ENCODE measurements around the gene UBB.

UBB gene

GRCh38 chr17:16419074-16419928 is 38.4 kb downstream of the UBB start:
- peak; percentile 72 for DNase-seq

GRCh38 chr17:16419929-16420271 is 39.0 kb downstream of the UBB start:
- peak; percentile 57 for DNase-seq

- DNase-seq = no peak
Observed at GRCh38 chr17:16422416-16422815, 41.5 kb downstream of the UBB start.

- no peak for DNase-seq
Observed at GRCh38 chr17:16423226-16423872, 42.5 kb downstream of the UBB start.

GRCh38 chr17:16425202-16425601 is 44.3 kb downstream of the UBB start:
- no peak for DNase-seq

GRCh38 chr17:16425698-16426659 is 45.1 kb downstream of the UBB start:
- DNase-seq = no peak

GRCh38 chr17:16427020-16427419 is 46.1 kb downstream of the UBB start:
- DNase-seq = no peak

- peak; percentile 50 for DNase-seq
Observed at GRCh38 chr17:16428098-16428882, 47.4 kb downstream of the UBB start.

GRCh38 chr17:16429083-16429482 is 48.2 kb downstream of the UBB start:
- DNase-seq = no peak

GRCh38 chr17:16430650-16431049 is 49.8 kb downstream of the UBB start:
- DNase-seq = no peak

- DNase-seq = no peak
Observed at GRCh38 chr17:16432017-16432416, 51.1 kb downstream of the UBB start.

Data from activated naive CD4-positive, alpha-beta T cell treated with Interleukin-2 at 50 U/mL for 16 hours (primary cell).